IPS-18c (cell line): ENCODE results near the gene AP2A2.

Source experiments
- H3K4me3 ChIP-seq: 2 replicates; pipeline ENCODE4 v1.7.0; 2013; ENCODE audit warnings: low read depth, mild to moderate bottlenecking, low read length, moderate library complexity; ENCODE audit not compliant: insufficient read depth
- H3K9me3 ChIP-seq: one replicate; pipeline ENCODE4 v1.6.1; 2013; ENCODE audit warnings: mild to moderate bottlenecking, low read length, moderate library complexity; ENCODE audit not compliant: control insufficient read depth, insufficient read depth

The AP2A2 gene

DNA sequence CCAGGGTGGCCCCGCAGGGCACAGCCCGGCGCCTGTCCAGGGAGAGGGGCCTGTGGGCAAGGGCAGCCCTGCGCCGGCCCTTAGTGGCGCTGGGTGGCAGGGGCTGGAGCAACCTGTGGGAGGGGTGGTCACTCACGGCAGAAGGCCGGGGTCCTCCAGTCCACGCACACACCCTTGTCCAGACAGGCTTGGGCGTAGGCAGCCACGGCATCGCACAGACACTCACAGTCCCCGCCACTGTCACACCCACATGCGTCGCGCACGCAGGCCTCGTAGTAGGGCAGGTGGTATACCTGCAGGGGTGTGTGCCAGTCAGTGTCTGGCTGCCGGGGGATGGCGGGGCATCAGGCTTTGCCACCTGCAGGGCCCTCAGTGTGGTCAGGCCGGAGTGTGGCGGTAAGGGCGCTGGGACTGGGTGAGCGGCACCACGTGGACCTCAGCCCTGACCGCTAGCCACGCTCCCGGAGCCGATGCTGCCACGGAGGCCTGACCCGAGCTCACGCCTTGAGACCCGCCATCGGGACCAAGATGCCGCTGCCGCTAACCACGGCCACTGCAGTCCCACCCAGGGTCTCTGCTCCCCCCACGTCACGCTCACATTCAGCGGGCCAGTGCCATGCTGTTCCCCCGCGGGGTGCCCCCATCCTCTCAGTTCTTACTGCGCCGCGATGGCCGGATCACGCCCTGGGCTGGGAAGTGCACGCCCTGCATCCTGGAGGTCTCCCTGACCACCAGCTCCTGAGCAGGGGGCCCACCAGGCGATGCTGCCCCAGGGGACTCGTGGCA lies 98.3 kb downstream of the AP2A2 start:
- Histone ChIP-seq H3K9me3 (no peaks in the 10 kb centered on the region), H3K4me3 (no peak overlapping the region)

GRCh38 chr11:1024597-1025409 lies 99.1 kb downstream of the AP2A2 start:
- no peak overlapping the region for H3K4me3 ChIP-seq
- no peaks in the 10 kb centered on the region for H3K9me3 ChIP-seq

GRCh38 chr11:1025410-1026162 lies 99.9 kb downstream of the AP2A2 start:
- Histone ChIP-seq H3K4me3 (no peak overlapping the region), H3K9me3 (no peaks in the 10 kb centered on the region)

DNA sequence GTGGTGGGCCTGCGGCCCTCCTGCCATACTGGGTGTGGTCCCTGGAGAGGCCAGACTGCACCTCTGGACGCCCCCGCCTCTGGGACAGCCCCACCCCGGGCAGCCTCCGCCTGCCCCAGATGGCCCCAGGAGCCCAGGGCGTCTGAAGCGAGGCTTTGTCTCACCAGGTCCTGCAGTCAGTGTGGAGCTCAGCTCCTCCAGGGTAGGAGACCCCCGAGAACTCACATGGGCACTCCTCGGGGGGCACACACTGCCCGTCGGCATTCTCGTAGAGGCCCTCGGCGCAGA lies 100.4 kb downstream of the AP2A2 start:
- no peaks in the 10 kb centered on the region for H3K9me3 ChIP-seq
- H3K4me3 ChIP-seq: no peak overlapping the region

DNA sequence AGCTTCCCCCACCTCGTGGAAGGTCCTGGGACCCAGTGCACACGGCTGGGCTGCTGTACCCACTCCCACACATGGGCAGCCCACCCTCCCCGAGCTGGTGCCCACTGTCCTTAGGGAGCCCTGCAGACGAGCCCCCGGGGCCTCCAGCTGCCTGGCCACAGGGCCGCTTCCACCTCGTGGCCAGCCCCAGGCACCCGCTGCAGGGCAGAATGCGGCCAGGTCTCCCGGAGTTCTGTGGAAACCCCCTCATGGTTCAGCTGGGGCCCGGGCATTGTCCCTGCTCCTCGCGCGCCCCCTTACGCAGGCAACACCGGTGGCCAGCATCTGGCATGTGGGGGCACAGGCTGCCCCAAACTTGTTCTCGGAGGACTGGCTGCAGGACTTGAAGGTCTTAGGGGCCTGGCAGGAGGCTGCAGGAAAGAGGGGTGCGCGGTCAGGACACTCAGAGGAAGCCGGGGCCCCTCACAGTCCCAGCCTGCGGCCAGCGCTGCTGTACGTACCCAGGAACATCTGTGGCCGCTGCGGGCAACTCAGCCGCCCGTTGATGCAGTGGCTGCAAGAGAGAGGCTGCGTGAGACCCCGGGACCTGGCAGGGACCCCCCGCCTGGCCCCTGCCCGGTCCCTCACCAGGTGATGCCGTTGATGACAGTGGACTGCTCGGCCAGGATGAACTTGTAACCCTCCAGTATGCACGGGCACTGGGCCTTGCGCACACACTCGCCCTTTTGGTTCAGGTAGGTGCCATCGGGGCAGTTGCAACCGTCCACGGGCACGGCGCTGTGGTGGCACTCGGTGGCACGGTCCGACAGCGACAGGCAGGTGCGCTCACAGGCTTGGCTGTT lies 101.2 kb downstream of the AP2A2 start:
- H3K9me3 ChIP-seq: no peaks in the 10 kb centered on the region
- no peak overlapping the region for H3K4me3 ChIP-seq

DNA sequence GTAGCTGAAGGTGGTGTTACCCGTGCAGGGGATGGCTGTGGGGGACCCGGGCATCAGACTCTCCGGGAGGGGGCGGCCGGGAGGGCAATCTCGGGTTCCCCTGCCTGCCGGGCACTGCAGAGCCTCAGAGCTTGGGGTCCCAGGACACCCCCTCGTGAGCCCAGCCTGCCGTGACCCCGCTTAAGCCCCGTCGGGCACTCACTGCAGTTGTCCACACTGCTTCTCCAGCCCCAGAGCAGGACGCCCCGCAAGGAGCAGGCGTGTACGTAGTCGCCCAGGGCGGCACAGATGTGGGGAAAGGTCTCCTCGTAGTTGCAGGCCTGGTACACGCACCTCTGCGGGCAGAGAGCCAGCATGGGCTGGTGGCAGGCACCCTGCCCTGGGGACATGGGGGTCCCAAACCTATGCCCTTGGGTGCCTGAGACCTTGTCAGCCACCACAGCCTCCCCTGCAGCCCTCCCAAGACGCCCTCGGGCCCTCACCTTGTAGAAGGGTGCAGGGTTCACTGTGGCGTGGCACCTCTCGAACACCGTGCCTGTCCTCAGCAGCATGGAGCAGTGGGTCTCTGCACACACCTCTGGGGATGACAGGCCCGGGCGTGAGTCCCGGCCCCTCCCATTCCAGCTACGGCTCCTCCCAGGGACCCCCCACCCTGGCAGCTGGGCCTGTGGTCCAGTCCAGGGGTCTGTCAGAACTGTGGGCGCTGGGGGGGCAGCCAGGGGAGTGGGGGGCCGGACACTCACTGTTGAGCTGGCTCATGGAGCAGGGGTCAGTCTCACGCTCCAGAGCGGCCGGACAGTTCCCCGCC lies 102.0 kb downstream of the AP2A2 start:
- no peaks in the 10 kb centered on the region for H3K9me3 ChIP-seq
- H3K4me3 ChIP-seq: no peak overlapping the region

GRCh38 chr11:1028291-1028540 lies 102.5 kb downstream of the AP2A2 start:
- Histone ChIP-seq H3K4me3 (no peak overlapping the region), H3K9me3 (no peaks in the 10 kb centered on the region)

DNA sequence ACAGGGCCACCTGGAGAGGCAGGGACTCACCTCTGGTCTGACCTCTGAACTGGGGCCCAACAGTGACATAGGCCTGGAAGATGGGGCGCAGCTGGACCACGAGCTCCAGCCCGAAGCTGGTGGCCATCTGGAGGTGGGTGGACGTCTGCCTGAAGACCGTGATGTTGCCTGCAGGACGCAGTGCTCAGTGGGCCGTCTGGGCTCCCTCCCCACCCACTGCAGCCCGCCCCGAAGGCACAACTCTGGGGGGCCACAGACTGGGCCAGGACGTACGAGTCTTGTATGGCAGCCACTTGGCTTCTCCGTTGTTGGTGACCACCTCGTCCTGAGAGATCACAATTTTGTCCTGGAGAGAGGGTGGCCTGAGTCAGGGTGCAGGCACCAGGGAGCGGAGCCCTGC lies 102.9 kb downstream of the AP2A2 start:
- Histone ChIP-seq H3K4me3 (no peak overlapping the region), H3K9me3 (no peaks in the 10 kb centered on the region)

DNA sequence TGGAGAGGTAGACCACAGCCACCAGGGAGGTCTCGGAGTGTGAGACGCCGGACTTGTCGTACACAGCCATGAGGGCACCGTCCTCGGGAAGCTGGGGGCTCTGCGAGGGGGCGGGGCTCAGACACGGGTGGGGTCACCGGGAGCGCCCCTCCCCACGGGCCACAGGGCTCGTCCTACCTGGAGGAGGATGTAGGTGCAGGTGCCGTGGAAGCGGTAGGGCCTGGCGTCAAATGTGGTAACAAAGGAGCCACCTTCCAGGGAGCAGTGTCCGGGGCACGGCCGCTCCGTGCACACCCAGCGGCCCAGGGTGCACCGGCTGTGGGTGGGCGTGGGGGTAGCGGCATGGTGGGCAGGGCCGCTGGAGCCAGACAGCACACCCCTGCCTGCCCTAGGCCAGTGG lies 103.4 kb downstream of the AP2A2 start:
- H3K4me3 ChIP-seq: no peak overlapping the region
- no peaks in the 10 kb centered on the region for H3K9me3 ChIP-seq

GRCh38 chr11:1029654-1030053 lies 104.0 kb downstream of the AP2A2 start:
- Histone ChIP-seq H3K4me3 (no peak overlapping the region), H3K9me3 (no peaks in the 10 kb centered on the region)

DNA sequence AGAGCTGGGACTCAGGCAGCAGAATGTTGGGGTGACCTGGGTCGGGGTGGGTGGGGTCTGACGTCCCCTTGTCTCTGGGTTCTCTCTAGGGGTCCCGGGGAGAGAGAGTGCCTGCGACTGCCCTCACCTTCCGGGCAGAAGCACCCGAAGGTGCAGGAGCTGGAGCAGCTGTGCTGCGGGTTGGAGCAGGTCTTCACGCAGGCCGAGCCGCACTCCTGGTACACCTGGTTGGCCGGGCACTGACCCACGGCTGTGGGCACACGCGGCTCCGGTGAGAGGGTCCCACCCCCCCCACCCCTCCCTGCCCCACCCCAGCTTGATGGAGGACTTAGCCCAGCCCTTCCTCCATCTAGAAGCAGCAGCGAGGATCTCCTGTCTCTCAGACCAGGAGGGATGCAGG lies 104.4 kb downstream of the AP2A2 start:
- H3K9me3 ChIP-seq: no peaks in the 10 kb centered on the region
- H3K4me3 ChIP-seq: no peak overlapping the region

DNA sequence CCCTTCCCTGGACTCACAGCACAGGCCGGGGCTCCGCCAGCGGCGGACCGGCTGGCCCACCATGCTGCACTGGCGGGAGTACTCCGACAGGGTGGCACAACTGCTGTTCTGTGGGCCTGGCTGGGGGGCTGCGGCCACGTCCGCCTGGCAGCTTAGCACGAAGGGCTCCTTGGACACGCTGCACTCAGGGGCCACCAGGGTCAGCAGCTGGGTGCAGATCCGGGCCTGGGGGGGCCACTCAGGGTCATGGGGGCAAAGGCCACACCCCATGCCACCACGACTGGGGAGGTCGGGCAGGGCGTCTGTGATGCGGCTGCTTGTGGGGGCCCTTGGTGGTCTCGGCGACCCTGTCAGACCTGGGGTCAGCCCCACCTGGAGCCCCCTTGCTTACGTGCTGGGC lies 104.9 kb downstream of the AP2A2 start:
- Histone ChIP-seq H3K4me3 (no peak overlapping the region), H3K9me3 (no peaks in the 10 kb centered on the region)

DNA sequence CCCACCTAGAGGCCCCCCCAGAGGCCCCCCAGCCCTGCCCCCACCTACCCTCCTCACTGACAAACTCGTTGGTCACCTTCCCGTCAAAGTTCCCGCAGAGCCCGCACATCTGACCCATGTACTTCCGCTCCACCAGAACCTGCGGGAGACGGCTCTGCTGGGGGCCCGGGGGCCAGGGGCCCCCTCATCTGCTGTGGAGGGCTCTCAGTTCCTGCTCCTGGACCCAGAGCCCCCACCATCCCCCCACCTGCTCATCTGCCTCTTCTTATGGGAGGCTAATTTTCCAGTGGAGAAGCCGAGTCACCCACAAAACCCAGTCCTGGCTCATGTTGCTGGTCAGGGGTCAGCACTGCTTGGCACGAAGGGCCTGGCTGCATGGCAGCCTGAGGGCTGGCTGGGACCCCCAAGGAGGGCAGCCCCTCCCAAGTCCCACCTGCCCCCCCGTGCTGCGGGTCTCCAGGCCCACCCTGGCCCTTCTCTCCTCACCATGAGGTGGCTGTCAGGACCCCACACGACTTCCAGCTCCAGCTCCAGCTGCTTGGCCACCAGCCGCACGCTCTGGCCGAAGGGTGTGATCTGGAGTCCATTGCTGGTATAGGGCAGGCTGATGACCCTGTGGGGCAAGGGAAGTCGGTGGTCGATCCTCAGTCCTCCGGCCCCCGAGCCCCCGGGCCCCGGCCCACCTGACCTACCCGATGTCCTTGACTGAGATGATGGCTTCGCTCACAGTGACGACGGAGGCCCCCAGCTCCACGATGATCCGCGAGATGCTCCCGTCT lies 105.6 kb downstream of the AP2A2 start:
- no peaks in the 10 kb centered on the region for H3K9me3 ChIP-seq

GRCh38 chr11:1032310-1032891 lies 106.7 kb downstream of the AP2A2 start:
- no peak overlapping the region; the same call in 1 of the 2 replicates for H3K4me3 ChIP-seq
- no peaks in the 10 kb centered on the region for H3K9me3 ChIP-seq

More for the DNA sequence above, 105.6 kb downstream of the AP2A2 start:
- H3K4me3 ChIP-seq: no peak overlapping the region

DNA sequence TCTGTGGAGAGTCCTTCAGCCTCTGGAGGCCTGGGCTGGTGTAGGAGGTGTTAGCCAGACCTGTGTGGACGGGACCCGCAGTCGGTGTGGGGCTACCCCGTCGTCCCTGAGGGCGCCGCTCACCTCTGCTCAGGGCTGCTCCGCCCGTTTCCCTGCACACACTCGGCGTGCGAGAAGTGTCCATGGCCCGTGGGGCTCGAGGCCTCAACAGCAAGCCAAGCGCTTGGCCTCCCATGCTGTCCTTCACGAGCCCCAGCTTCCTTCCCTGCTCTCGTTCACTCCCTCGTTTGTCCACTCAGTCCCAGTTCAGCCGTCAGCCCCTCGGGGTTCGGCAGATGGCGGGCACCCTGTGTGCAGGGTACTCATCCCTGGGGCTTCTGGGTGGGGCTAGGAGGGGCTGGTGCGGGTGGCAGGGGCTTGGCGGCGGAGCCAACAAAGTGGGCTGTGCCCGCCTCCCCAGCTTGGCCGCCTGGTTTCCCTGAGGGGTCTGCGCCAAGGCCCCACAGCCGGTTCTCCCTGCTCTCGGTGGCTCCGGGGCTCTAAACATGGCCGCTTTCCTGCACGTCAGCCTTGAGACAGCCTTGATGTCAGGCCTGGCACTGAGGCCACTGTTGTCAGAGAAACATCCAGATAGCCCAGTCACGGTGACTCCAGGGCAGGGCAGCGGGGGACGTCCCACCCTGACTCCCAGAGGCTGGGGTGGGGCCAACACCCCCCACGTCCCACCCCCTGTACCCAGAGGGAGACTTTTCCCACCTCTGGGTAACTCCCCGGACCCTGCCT lies 107.5 kb downstream of the AP2A2 start:
- H3K4me3 ChIP-seq: no peak overlapping the region
- H3K9me3 ChIP-seq: no peaks in the 10 kb centered on the region
